BJ (cell line): ENCODE results near the gene STRBP. TPM values are rescaled to one million over a fixed set of nuclear protein-coding genes. Genes with fewer than 3 reads are reported as not detected.

Source experiments
- CTCF ChIA-PET: fragments of 350-600 bp; formaldehyde crosslinking; extraction: SDS; loops from one replicate; lab custom pipeline; 2021; ENCODE audit warnings: antibody characterized with exemption, inconsistent platforms; lab: Yijun Ruan, JAX
- POLR2A ChIA-PET: fragments of 300-600 bp; sonication (Branson Sonifier 250); formaldehyde crosslinking; extraction: SDS; loops from one replicate; lab custom pipeline; 2021; ENCODE audit warnings: antibody characterized with exemption; lab: Charles Lee
- DNase-seq: peaks from one replicate; pipeline ENCODE4 v3.0.0-alpha.2; 2011; ENCODE audit warnings: low read depth
- H3K27me3 ChIP-seq: 2 replicates; pipeline ENCODE4 v1.6.0; 2011; ENCODE audit warnings: low read length; ENCODE audit not compliant: control insufficient read depth, insufficient read depth
- H3K36me3 ChIP-seq: 2 replicates; pipeline ENCODE4 v1.5.1; 2011; ENCODE audit warnings: low read length; ENCODE audit not compliant: control insufficient read depth, insufficient read depth
- H3K4me3 ChIP-seq: 2 replicates; pipeline ENCODE4 v1.5.1; 2011; ENCODE audit warnings: low read depth, mild to moderate bottlenecking, control low read depth, low read length
- CTCF ChIP-seq: IDR thresholded peaks from 2 replicates; pipeline ENCODE4 v1.5.1; 2011; ENCODE audit warnings: low read depth, mild to moderate bottlenecking, control low read depth, inconsistent platforms, low read length, moderate library complexity; ENCODE audit not compliant: insufficient read depth
- polyA plus RNA-seq: library from polyadenylated mRNA; depleted of rRNA; stranded (reverse); fragments of >200 nt; gene quantifications from 2 replicates; pipeline ENCODE4 v1.2.3, GENCODE V29; 2011

Gene STRBP
- polyA plus RNA-seq, 1 experiment: 1.1 TPM

DNA sequence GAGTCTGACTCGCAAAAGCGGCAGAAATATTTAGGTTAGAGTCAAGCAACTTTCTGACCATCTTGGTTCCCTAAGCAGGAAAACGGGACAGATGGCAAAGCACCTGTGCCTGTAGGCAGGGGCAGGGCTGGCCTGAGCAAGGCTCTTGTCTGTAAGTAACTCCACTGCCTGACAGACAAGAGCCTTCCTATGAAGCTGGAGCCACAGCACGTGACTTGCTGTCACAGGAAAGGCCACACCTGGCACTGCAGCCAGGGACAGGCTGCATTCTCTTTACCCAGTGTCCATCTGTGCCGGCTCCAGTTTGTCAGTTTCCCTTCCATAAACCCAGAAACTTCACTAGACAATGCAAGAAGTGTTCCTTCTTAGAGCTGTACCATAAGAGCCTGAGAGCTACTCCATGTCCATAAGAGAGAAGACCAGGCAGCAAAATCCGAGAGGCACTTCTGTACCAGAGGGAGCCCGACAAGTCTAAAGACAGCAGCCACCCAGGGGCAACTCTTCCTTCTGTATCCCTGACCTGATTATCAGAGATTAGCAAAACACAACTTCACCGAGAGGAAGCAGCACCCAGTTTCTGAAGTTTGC lies 156.9 kb downstream of the STRBP start:
- TF ChIP-seq CTCF: no peak
- Histone ChIP-seq H3K36me3 (peaks cover 6% of the 10 kb centered on the region), H3K27me3 (no peaks in the 10 kb centered on the region), H3K4me3 (no peak overlapping the region)
- ChIA-PET POLR2A (no interaction called here), CTCF (interaction anchor here (1.6 kb wide), 1 partner anchor 238 kb away, joined by 3 read pairs; no protein-coding TSS in a partner anchor)
- no peak for DNase-seq

GRCh38 chr9:123109540-123110279 lies 158.7 kb downstream of the STRBP start:
- H3K4me3 ChIP-seq: no peak overlapping the region
- TF ChIP-seq CTCF: no peak
- H3K27me3 ChIP-seq: no peaks in the 10 kb centered on the region
- ChIA-PET CTCF (interaction anchor here (1.2 to 1.6 kb wide), 2 partner anchors 10 to 240 kb away, joined by 3 read pairs; no protein-coding TSS in a partner anchor), POLR2A (interaction anchor here (0.6 kb wide), 1 partner anchor 14 kb away, joined by 3 read pairs; no protein-coding TSS in a partner anchor)
- H3K36me3 ChIP-seq: peaks cover 12% of the 10 kb centered on the region
- DNase-seq: no peak

DNA sequence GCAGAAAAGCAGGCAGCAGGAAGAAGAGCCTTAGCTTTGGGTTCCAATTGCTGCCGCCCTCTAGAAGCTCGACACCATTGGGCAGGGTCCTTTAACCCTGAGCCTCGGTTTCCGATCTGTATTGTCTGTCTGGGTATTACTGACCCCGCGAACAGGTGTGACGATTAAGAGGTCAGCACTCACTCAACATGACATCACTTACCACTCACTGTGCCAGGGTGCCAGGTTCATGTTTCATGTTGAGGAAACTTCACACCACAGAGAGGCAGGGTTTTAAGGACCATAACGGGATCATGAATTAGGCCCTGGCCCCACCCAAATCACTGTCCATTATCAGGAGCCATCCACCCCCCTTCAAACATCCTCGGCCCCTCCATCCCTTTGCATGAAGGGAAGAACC lies 159.4 kb downstream of the STRBP start:
- DNase-seq: no peak
- Histone ChIP-seq H3K36me3 (peaks cover 12% of the 10 kb centered on the region), H3K4me3 (no peak overlapping the region), H3K27me3 (no peaks in the 10 kb centered on the region)
- TF ChIP-seq CTCF: no peak
- POLR2A ChIA-PET: interaction anchor here (0.7 kb wide), 1 partner anchor 1173 kb away, joined by 3 read pairs; no protein-coding TSS in a partner anchor
- CTCF ChIA-PET: no interaction called here

DNA sequence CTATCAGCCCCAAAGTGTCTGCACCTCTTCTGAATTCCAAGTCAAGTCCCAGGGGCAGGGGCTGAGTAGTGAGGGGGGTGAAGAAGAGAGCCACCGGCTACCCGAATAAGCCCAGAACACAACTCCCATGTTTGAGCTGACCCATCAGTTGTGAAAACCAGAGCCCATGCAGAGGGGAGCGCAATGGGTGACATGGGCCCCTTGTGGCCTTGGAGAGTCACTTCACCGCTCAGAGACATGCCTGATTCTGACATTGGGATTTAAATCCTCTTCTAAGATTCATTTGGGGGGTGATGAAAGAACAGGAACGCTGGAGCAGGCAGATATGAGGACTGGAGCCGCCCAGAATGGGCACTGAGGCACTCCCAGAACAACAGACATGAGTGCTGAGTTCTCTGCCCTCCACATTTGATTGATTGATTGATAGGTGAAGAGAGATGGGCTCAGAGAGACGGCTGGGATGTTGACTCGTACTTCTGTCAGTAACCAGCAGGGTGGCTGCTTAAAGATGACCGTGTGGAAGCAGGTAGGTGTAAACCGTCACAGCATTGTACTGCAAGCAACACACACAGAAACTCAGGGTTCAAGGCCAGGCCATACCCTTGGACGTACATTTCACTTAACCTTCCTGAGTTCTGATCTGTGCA lies 160.6 kb downstream of the STRBP start:
- TF ChIP-seq CTCF: no peak
- H3K36me3 ChIP-seq: peaks cover 15% of the 10 kb centered on the region
- H3K27me3 ChIP-seq: no peaks in the 10 kb centered on the region
- no peak overlapping the region for H3K4me3 ChIP-seq
- no peak for DNase-seq
- POLR2A ChIA-PET: no interaction called here
- CTCF ChIA-PET: interaction anchor here (2.3 kb wide), 1 partner anchor 242 kb away, joined by 11 read pairs; no protein-coding TSS in a partner anchor

- peaks cover 18% of the 10 kb centered on the region for H3K36me3 ChIP-seq
- ChIA-PET POLR2A (no interaction called here), CTCF (interaction anchor here (1.8 kb wide), 1 partner anchor 249 kb away, joined by 5 read pairs; no protein-coding TSS in a partner anchor)
- no peak overlapping the region for H3K4me3 ChIP-seq
- TF ChIP-seq CTCF: no peak
- no peak for DNase-seq
- H3K27me3 ChIP-seq: no peaks in the 10 kb centered on the region
Measured at GRCh38 chr9:123105490-123105889, 162.9 kb downstream of the STRBP start.
